Activated naive CD4-positive, alpha-beta T cell treated with anti-CD3 and anti-CD28 coated beads, Interleukin-2, amount 50 U/mL, for 24 hours (primary cell): ENCODE results near the gene OR2A25.

Experiments used
- H3K27ac Mint-ChIP-seq: one replicate; pipeline ENCODE4 v1.8.0; 2021; ENCODE audit warnings: mild to moderate bottlenecking, mixed read lengths
- H3K27me3 Mint-ChIP-seq: one replicate; pipeline ENCODE4 v1.8.0; 2021; ENCODE audit warnings: mixed read lengths
- H3K36me3 Mint-ChIP-seq: one replicate; pipeline ENCODE4 v1.8.0; 2021; ENCODE audit warnings: mixed read lengths
- H3K4me1 Mint-ChIP-seq: one replicate; pipeline ENCODE4 v1.8.0; 2021; ENCODE audit warnings: mixed read lengths
- H3K4me3 Mint-ChIP-seq: one replicate; pipeline ENCODE4 v1.8.0; 2021; ENCODE audit warnings: mild to moderate bottlenecking, mixed read lengths
- H3K9me3 Mint-ChIP-seq: one replicate; pipeline ENCODE4 v1.8.0; 2021; ENCODE audit warnings: mixed read lengths

The OR2A25 gene

GRCh38 chr7:144069511-144069910, at the start of gene OR2A25:
Gene OR2A25 (plus strand): TSS chr7:144069811. CDS start chr7:144074220, 4,409 bp downstream.
- Mint-ChIP-seq H3K9me3 (no peaks in the 10 kb centered on the region), H3K4me1 (no peaks in the 10 kb centered on the region), H3K4me3 (no peak within 1 kb of the TSS), H3K36me3 (no peaks in the 10 kb centered on the region), H3K27me3 (peaks cover 4% of the 10 kb centered on the region), H3K27ac (no peak within 1 kb of the TSS)

- Mint-ChIP-seq H3K27me3 (no peaks in the 10 kb centered on the region), H3K4me1 (no peaks in the 10 kb centered on the region), H3K4me3 (no peak overlapping the region), H3K9me3 (peaks cover 4% of the 10 kb centered on the region), H3K36me3 (no peaks in the 10 kb centered on the region), H3K27ac (no peak overlapping the region)
Observed at GRCh38 chr7:144020340-144020739, 49.3 kb upstream of the OR2A25 start.

DNA sequence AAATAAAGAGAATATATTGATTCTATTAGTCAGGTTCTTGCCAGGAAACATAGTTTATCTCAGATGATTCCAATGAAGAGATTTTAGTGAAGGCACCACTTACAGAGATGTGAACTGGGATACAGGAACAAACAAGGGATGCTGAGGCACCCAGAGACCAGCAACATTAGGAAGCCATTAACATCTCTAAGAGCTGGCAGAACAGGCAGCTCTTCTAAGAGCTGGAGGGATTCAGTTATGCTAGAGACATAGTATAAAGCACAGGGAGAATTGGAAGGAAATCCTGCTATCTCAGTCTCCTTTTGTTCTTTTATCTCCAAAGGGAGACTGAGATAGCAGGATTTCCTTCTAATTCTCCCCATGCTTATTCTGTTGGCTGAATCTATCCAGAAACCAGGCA, 47.4 kb upstream of the OR2A25 start:
- Mint-ChIP-seq H3K9me3 (peaks cover 4% of the 10 kb centered on the region), H3K36me3 (no peaks in the 10 kb centered on the region), H3K4me1 (no peaks in the 10 kb centered on the region), H3K27me3 (no peaks in the 10 kb centered on the region), H3K4me3 (no peak overlapping the region), H3K27ac (no peak overlapping the region)

DNA sequence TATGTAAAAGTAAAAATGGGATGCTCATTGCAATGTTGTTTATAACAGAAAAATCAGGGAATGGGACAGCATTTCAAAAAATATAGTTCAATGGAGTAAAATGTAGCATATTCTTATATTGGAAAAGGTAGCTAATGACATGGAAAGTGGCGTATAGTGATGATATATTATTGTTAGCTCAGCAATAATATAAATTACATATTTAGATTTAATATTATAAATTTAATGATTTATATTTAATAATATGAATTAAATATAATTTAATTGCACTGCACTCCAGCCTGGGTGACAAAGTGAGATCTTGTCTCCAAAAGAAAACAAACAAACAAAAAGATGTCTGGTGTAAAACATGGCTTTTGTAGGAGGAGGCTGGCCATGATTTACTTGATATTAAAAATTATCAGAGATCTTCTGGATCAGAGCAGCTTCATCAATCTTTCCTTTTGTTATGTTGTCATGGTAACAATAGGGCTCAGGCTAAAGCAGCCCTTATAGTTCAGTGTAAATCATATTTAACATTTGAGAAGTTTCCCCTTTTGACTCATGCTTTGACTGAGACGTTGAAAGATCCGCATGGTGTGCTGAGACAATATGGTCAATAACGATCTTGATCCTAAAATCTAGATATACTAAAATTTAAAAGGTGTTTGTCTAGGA, 46.3 kb upstream of the OR2A25 start:
- Mint-ChIP-seq H3K27ac (no peak overlapping the region), H3K4me1 (peaks cover 7% of the 10 kb centered on the region), H3K9me3 (peaks cover 4% of the 10 kb centered on the region), H3K4me3 (no peak overlapping the region), H3K27me3 (no peaks in the 10 kb centered on the region), H3K36me3 (no peaks in the 10 kb centered on the region)

- H3K27me3 Mint-ChIP-seq = no peaks in the 10 kb centered on the region
- no peak overlapping the region for H3K4me3 Mint-ChIP-seq
- H3K27ac Mint-ChIP-seq = no peak overlapping the region
- no peaks in the 10 kb centered on the region for H3K9me3 Mint-ChIP-seq
- no peaks in the 10 kb centered on the region for H3K36me3 Mint-ChIP-seq
- peaks cover 7% of the 10 kb centered on the region for H3K4me1 Mint-ChIP-seq
Observed at GRCh38 chr7:144024213-144024612, 45.4 kb upstream of the OR2A25 start.

GRCh38 chr7:144026203-144026883, 43.3 kb upstream of the OR2A25 start:
- Mint-ChIP-seq H3K27me3 (no peaks in the 10 kb centered on the region), H3K9me3 (no peaks in the 10 kb centered on the region), H3K36me3 (no peaks in the 10 kb centered on the region), H3K4me3 (no peak overlapping the region), H3K27ac (no peak overlapping the region), H3K4me1 (peaks cover 7% of the 10 kb centered on the region)

DNA sequence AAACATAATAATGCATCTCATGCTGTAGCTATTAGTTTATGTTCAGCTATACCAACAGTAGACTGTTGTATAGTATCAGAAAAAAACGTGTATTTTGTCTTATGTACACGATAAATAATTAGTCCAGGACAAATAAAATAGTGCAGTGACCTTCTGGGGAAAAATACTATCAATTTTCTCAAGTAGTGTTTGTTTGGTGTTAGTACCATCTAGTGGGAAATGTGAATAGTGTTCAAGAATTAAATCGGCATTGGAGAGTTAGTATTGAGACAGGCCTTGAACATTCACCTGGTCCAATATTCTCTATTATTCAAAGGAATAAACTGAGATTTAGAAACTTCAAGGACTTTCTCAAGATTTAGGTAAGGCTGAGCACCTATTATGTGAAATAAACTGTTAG, 42.5 kb upstream of the OR2A25 start:
- H3K4me3 Mint-ChIP-seq = no peak overlapping the region
- no peak overlapping the region for H3K27ac Mint-ChIP-seq
- no peaks in the 10 kb centered on the region for H3K9me3 Mint-ChIP-seq
- H3K4me1 Mint-ChIP-seq = peaks cover 7% of the 10 kb centered on the region
- H3K36me3 Mint-ChIP-seq = no peaks in the 10 kb centered on the region
- H3K27me3 Mint-ChIP-seq = peaks cover 2% of the 10 kb centered on the region

DNA sequence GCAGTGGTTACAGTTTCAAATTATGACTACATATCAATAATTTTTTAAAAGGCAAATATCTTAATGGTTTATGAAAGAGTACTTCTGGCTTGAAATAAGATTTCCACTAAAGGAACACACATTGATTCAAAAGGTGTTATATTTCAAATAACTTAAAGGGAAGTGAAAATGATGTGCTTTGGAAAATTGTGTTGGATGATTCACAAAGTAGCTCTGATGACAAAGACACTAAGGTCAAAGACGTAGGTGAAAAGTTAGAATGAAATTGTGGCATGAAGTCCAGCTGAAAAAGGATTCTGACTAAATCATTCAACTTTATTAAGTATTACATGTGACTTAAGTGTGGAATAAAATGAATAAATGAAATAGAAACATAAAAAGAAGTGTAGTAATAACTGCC, 41.6 kb upstream of the OR2A25 start:
- H3K4me1 Mint-ChIP-seq = peaks cover 7% of the 10 kb centered on the region
- peaks cover 4% of the 10 kb centered on the region for H3K27me3 Mint-ChIP-seq
- no peaks in the 10 kb centered on the region for H3K9me3 Mint-ChIP-seq
- no peak overlapping the region for H3K4me3 Mint-ChIP-seq
- no peak overlapping the region for H3K27ac Mint-ChIP-seq
- H3K36me3 Mint-ChIP-seq = no peaks in the 10 kb centered on the region

- Mint-ChIP-seq H3K4me1 (peaks cover 7% of the 10 kb centered on the region), H3K4me3 (no peak overlapping the region), H3K36me3 (no peaks in the 10 kb centered on the region), H3K9me3 (no peaks in the 10 kb centered on the region), H3K27me3 (peaks cover 4% of the 10 kb centered on the region), H3K27ac (no peak overlapping the region)
Observed at GRCh38 chr7:144028547-144028946, 41.1 kb upstream of the OR2A25 start.

GRCh38 chr7:144032516-144032915, 37.1 kb upstream of the OR2A25 start:
- no peak overlapping the region for H3K27ac Mint-ChIP-seq
- peaks cover 12% of the 10 kb centered on the region for H3K27me3 Mint-ChIP-seq
- no peaks in the 10 kb centered on the region for H3K9me3 Mint-ChIP-seq
- peaks cover 5% of the 10 kb centered on the region for H3K4me1 Mint-ChIP-seq
- H3K4me3 Mint-ChIP-seq = no peak overlapping the region
- H3K36me3 Mint-ChIP-seq = no peaks in the 10 kb centered on the region

DNA sequence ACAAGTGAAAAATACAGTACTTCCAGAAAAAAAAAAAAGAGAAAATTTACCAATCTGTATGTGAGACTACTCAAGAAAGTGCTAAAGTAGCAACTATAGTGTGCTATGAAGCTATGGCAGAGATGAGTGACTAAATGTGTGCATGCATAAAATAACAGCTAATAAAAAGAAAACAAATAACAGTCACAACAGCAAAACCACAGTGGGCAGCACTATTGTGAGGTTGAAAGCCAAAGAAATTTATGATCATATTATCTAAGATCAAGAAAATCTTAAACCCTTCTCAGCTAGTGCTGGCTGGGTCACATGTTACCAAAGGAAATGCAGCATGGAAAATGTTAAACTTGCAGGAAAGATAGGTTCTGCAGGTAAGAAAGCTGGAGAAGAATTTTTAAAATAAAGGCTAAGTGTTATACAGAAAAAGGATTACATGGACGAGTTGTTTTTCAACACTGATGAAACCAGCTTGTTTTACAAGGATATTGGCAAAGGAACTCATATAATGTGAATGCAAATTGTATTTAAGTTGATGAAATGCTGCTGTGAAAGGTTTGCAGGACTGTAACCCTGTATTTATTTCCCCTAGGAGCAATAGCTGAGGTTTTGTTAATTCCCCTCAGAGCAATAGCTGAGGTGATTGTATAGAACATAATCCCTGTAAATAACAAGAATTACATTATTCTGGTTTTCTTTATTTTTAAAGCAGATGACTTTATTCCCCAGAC, 36.5 kb upstream of the OR2A25 start:
- no peak overlapping the region for H3K27ac Mint-ChIP-seq
- H3K27me3 Mint-ChIP-seq = peaks cover 12% of the 10 kb centered on the region
- H3K9me3 Mint-ChIP-seq = no peaks in the 10 kb centered on the region
- H3K4me3 Mint-ChIP-seq = no peak overlapping the region
- H3K4me1 Mint-ChIP-seq = no peaks in the 10 kb centered on the region
- H3K36me3 Mint-ChIP-seq = no peaks in the 10 kb centered on the region

- Mint-ChIP-seq H3K9me3 (no peaks in the 10 kb centered on the region), H3K27me3 (peaks cover 12% of the 10 kb centered on the region), H3K36me3 (no peaks in the 10 kb centered on the region), H3K27ac (no peak overlapping the region), H3K4me1 (no peaks in the 10 kb centered on the region), H3K4me3 (no peak overlapping the region)
Observed at GRCh38 chr7:144035385-144035784, 34.2 kb upstream of the OR2A25 start.

DNA sequence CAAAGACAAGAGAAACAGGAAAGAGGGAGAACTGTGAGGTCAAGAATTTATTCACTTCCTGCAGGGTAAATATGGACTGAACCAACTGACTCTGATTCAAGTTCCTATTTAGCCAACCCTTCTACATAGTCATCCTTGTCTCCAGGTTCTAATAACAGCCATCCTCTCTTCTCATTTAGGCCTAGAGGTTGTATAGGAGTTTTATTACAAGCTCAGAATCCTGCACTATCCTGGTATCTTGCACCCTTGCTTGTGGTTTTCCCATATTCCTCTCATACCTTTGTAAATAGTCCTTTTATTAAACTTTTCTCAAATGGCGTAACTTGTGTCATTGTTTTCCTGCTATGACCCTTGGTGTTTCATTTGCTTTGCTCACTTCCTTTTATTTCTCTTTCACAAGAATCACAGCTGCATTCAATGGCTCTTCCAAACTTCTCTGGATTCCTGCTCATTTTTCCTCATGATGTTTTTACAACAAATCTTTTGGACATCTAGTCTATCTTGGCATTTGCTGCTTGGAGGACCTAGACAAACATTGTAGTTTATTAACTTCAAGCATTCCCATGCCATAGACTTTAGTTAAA, 33.2 kb upstream of the OR2A25 start:
- no peaks in the 10 kb centered on the region for H3K36me3 Mint-ChIP-seq
- no peak overlapping the region for H3K4me3 Mint-ChIP-seq
- peaks cover 12% of the 10 kb centered on the region for H3K27me3 Mint-ChIP-seq
- no peaks in the 10 kb centered on the region for H3K9me3 Mint-ChIP-seq
- no peaks in the 10 kb centered on the region for H3K4me1 Mint-ChIP-seq
- no peak overlapping the region for H3K27ac Mint-ChIP-seq

DNA sequence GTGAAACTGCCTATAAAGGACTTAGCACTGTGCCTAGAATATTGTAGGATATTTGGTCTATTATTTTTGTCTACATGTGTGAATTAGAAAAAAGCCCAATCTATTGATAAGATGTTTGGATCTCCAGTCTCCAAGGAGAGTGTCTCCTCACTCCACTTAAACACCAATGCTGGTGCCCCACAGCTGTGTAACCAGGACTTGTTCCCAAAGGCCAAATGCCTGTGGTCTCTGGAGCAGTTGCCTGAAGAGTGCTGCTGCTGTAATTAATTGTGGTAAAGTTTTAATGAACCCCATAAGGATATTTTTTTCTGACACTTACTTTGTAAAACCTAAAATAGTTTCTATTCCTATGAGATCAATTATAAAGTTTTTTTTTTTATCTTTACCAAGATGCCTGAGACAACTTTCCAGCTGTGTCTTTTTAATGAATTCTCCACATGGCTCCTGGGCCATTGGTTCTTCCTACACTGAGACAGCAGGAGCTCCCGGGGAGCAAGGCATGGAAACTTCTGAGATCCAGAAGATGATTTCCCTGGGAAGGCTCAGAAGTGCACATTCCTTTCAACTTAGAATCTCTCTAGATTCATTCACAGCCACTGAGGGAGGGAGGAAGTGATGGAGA, 32.1 kb upstream of the OR2A25 start:
- Mint-ChIP-seq H3K27me3 (peaks cover 10% of the 10 kb centered on the region), H3K9me3 (no peaks in the 10 kb centered on the region), H3K4me1 (no peaks in the 10 kb centered on the region), H3K27ac (no peak overlapping the region), H3K4me3 (no peak overlapping the region), H3K36me3 (no peaks in the 10 kb centered on the region)

GRCh38 chr7:144038887-144039286, 30.7 kb upstream of the OR2A25 start:
- H3K27ac Mint-ChIP-seq = no peak overlapping the region
- H3K36me3 Mint-ChIP-seq = no peaks in the 10 kb centered on the region
- no peaks in the 10 kb centered on the region for H3K9me3 Mint-ChIP-seq
- no peak overlapping the region for H3K4me3 Mint-ChIP-seq
- peaks cover 6% of the 10 kb centered on the region for H3K27me3 Mint-ChIP-seq
- H3K4me1 Mint-ChIP-seq = no peaks in the 10 kb centered on the region
